Central memory CD8-positive, alpha-beta T cell (primary cell): ENCODE measurements around the gene F2RL1.
"Not testable (repeated sequence)": the region's sequence is repeated elsewhere in the genome, so short reads cannot be mapped to it uniquely, and the experiment has no call there.

ENCODE experiments used
- ATAC-seq: fragments of 150-1000 bp; cut with Tn5 transposase; replicated peaks from 2 replicates; pipeline ENCODE4 v1.10.0; 2022; ENCODE audit warnings: mild to moderate bottlenecking, moderate FRiP score, moderate number of reproducible peaks; ENCODE audit not compliant: poor library complexity, severe bottlenecking; ENCODE audit errors: extremely low read depth
- DNase-seq, 2 donors: peaks; one replicate each; pipeline ENCODE4 v3.0.0; 2021; ENCODE audit warnings: low spot score in 2 of 2
- H3K27ac Mint-ChIP-seq: one replicate; pipeline ENCODE4 v1.8.0; 2022; ENCODE audit warnings: low read depth, mild to moderate bottlenecking, moderate library complexity, mixed read lengths
- H3K27me3 Mint-ChIP-seq: one replicate; pipeline ENCODE4 v1.8.0; 2022; ENCODE audit warnings: mixed read lengths
- H3K36me3 Mint-ChIP-seq: one replicate; pipeline ENCODE4 v1.8.0; 2022; ENCODE audit warnings: mild to moderate bottlenecking, moderate library complexity, mixed read lengths; ENCODE audit not compliant: insufficient read depth
- H3K4me1 Mint-ChIP-seq: one replicate; pipeline ENCODE4 v1.8.0; 2022; ENCODE audit warnings: mixed read lengths
- H3K4me3 Mint-ChIP-seq: one replicate; pipeline ENCODE4 v1.8.0; 2022; ENCODE audit warnings: mild to moderate bottlenecking, moderate library complexity, mixed read lengths
- H3K9me3 Mint-ChIP-seq: one replicate; pipeline ENCODE4 v1.8.0; 2022; ENCODE audit warnings: mixed read lengths

F2RL1 gene, protein sequence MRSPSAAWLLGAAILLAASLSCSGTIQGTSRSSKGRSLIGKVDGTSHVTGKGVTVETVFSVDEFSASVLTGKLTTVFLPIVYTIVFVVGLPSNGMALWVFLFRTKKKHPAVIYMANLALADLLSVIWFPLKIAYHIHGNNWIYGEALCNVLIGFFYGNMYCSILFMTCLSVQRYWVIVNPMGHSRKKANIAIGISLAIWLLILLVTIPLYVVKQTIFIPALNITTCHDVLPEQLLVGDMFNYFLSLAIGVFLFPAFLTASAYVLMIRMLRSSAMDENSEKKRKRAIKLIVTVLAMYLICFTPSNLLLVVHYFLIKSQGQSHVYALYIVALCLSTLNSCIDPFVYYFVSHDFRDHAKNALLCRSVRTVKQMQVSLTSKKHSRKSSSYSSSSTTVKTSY

DNA sequence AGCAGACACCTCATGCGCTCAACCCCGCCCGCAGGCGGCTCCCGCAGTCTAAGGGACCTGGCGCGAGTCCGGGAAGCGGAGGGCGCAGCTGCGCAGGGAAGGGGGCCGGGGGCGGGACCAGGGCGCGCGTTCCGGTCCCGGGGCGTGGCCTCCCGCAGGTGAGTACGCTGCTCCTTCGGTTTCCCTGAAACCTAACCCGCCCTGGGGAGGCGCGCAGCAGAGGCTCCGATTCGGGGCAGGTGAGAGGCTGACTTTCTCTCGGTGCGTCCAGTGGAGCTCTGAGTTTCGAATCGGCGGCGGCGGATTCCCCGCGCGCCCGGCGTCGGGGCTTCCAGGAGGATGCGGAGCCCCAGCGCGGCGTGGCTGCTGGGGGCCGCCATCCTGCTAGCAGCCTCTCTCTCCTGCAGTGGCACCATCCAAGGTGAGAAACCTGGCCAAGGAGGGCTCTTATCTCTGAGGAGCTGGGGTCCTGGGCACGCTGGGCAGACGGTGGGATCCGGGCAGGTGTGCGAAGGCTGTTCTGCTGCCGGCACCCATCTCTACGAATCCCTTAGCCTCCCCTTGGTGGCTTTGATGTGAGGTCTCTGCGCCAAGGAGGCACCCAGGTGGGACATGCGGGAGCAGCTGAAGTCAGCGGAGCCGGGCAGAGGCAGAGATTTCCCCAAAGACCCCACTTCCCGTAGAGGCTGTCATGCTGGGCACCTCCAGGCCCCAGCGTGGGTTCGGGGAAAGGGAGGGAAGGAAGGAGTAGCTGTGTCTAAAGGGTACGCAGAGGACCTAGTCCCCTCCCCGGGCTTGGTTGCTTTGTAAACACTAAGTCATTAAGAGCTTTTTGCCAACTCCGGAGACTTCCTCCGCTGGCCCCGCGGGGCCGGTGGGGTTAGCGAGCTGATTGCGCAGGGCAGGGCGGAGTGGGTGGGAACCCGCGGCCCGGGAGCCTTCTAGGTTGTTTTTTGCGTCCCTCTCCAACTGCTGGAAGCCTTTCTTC is at the start of gene F2RL1:
Gene F2RL1 (plus strand): TSS at position 187 of the 988 bp plus-strand sequence. CDS start 153 bp downstream, at position 340.
- peak within 1 kb of the TSS; percentile 71 for H3K4me3 Mint-ChIP-seq
- H3K4me1 Mint-ChIP-seq = peaks cover 8% of the 10 kb centered on the region
- H3K27me3 Mint-ChIP-seq = peaks cover 70% of the 10 kb centered on the region
- DNase-seq (peak in 1 of 2 donors; percentile 13), ATAC-seq (peak; percentile 55)
- no peak within 1 kb of the TSS for H3K27ac Mint-ChIP-seq
- peaks cover 2% of the 10 kb centered on the region for H3K36me3 Mint-ChIP-seq
- no peaks in the 10 kb centered on the region for H3K9me3 Mint-ChIP-seq

DNA sequence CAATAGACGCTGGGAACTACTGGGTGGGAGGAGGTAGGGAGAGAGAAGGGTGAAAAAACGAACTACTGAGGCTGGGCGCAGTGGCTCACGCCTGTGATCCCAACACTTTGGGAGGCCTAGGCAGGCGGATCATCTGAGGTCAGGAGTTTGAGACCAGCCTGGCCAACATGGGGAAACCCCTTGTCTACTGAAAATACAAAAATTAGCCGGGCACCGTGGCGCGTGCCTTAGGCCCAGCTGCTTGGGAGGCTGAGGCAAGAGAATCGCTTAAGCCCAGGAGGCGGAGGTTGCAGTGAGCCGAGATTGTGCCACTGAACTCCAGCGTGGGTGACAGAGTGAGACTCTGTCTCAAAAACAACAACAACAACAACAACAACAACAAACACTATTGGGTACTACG is 47.8 kb upstream of the F2RL1 start:
- not testable (repeated sequence) for H3K36me3 Mint-ChIP-seq, H3K4me3 Mint-ChIP-seq, DNase-seq, H3K4me1 Mint-ChIP-seq, H3K27me3 Mint-ChIP-seq, ATAC-seq, H3K27ac Mint-ChIP-seq, H3K9me3 Mint-ChIP-seq

DNA sequence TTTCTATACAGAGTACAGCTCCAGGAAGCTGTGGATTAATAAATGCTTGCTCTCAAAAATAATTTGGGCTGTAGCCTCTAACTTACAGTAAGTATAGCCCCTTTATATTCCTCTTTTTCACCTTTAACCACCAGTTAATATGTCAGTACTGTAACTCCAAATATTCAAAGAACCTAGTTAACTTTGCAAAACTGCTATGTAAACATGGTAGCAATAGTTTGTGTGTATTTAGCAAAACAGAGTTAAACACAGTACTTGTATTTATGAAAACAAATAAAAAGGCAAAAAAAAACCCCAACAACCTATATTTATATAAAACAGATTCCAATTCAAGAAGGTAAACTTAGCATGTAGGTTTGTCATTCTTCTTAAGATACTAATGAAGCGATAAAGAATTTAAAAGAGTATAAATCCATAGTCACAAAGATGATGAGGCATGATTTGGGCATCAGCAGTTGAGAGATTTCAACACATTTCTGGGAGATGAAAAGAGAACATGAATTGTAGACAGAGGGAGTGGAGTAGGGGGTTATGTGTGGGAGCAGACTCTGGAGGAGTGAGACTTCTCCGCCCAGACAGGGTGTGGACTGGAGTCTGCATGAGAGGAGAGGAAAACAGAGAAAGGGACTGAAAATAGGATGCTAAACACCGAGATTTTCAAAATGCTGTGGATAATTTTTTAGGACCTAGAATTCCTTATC is 47.0 kb upstream of the F2RL1 start:
- ATAC-seq = no peak
- DNase-seq = no peak
- H3K36me3 Mint-ChIP-seq = peaks cover 3% of the 10 kb centered on the region
- H3K4me3 Mint-ChIP-seq = no peak overlapping the region
- H3K9me3 Mint-ChIP-seq = no peaks in the 10 kb centered on the region
- H3K27ac Mint-ChIP-seq = peak overlapping the region; percentile 11
- no peaks in the 10 kb centered on the region for H3K27me3 Mint-ChIP-seq
- no peaks in the 10 kb centered on the region for H3K4me1 Mint-ChIP-seq

DNA sequence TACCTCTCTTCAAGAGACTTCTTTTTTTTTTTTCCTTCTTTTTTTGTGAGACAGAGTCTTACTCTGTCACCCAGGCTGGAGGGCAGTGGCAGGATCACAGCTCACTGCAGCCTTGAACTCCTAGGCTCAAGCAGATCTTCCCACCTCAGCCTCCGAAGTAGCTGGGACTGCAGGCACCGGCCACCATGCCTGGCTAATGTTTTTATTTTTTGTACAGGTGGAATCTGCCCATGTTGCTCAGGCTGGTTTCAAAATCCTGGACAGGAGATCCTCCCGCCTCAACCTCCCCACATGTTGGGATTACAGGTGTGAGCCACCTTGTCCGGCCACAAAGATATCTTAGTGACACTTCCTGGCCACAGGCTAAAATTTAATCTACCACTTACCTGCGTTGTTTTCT is 42.9 kb upstream of the F2RL1 start:
- H3K36me3 Mint-ChIP-seq = peaks cover 3% of the 10 kb centered on the region
- no peak overlapping the region for H3K4me3 Mint-ChIP-seq
- ATAC-seq (no peak), DNase-seq (no peak)
- H3K9me3 Mint-ChIP-seq = no peaks in the 10 kb centered on the region
- no peak overlapping the region for H3K27ac Mint-ChIP-seq
- H3K4me1 Mint-ChIP-seq = no peaks in the 10 kb centered on the region
- no peaks in the 10 kb centered on the region for H3K27me3 Mint-ChIP-seq

DNA sequence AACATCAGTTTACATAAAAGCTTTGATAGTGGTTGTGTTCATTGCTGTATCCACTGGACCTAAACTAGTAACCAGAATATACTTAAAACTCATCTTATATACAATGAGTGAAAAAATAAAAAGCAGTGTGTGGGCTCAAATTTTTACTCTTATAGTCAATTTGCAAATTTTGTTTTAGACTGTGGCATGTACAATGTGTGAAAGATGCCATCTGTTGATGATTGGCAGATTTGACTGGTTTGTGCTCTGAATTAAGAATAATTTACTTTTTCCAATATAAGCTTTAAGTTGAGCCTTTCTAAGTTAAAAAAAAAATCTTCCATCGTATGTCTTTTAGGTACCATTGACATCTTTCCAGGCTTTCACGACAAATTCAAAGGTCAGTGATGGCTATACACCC is 42.4 kb upstream of the F2RL1 start:
- no peak for ATAC-seq
- no peaks in the 10 kb centered on the region for H3K4me1 Mint-ChIP-seq
- no peaks in the 10 kb centered on the region for H3K9me3 Mint-ChIP-seq
- no peak overlapping the region for H3K27ac Mint-ChIP-seq
- DNase-seq = no peak
- peaks cover 3% of the 10 kb centered on the region for H3K36me3 Mint-ChIP-seq
- H3K4me3 Mint-ChIP-seq = no peak overlapping the region
- H3K27me3 Mint-ChIP-seq = no peaks in the 10 kb centered on the region

DNA sequence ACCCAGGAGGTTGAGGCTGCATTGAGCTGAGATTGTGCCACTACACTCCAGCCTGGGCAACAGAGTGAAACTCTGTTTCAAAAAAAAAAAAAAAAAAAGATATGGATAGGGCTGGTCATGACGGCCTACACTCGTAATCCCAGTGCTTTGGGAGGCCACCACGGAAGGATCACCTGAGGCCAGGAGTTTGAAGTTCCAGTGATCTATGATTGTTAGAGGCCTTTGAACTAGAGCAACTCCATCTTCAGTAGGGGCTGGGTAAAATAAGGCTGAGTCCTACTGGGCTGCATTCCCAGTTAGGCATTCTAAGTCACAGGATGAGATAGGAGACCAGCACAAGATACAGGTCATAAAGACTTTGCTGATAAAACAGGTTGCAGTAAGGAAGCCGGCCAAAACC is 38.2 kb upstream of the F2RL1 start:
- H3K9me3 Mint-ChIP-seq, H3K4me1 Mint-ChIP-seq, DNase-seq, H3K36me3 Mint-ChIP-seq, H3K27ac Mint-ChIP-seq, ATAC-seq, H3K4me3 Mint-ChIP-seq, H3K27me3 Mint-ChIP-seq: not testable (repeated sequence)

DNA sequence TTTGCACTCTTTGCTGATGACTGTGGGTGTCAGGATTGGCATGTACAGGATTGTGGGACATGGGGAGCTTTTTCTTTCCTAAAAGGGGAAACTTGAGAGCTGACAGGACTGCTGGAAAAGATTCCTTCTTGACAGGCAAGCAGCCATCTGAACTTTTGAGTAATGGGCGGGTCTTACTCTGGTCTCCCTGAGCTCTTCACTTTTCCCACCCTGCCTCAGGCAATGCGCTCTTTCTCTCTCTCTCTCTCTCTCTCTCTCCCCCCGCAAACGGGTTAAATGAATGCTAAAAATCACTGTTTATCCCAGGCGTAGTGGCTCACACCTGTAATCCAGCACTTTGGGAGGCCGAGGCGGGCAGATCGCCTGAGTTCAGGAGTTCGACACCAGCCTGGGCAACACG is 37.1 kb upstream of the F2RL1 start:
- no peak overlapping the region for H3K27ac Mint-ChIP-seq
- DNase-seq = no peak
- no peaks in the 10 kb centered on the region for H3K27me3 Mint-ChIP-seq
- no peak for ATAC-seq
- H3K9me3 Mint-ChIP-seq = no peaks in the 10 kb centered on the region
- no peak overlapping the region for H3K4me3 Mint-ChIP-seq
- no peaks in the 10 kb centered on the region for H3K4me1 Mint-ChIP-seq
- no peaks in the 10 kb centered on the region for H3K36me3 Mint-ChIP-seq

DNA sequence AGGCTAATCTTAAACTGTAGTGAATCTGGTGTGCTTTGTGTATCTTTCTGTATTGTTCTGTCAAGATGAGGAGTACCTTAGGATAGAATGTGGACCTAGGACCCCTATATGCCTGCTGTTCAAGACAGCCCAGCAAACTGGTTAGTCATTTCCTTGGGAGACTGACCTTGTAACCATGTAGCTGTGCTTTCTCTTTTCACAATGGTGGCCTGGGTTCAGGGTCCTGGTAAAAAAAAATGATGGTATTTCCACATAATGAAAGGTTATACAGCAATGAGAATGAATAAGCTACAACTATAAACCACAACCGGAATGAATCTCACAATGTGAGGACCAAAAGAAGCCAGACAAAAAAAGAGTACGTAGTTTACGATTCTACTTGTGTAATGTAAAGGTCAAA is 36.4 kb upstream of the F2RL1 start:
- no peak for ATAC-seq
- no peaks in the 10 kb centered on the region for H3K27me3 Mint-ChIP-seq
- no peaks in the 10 kb centered on the region for H3K36me3 Mint-ChIP-seq
- H3K27ac Mint-ChIP-seq = no peak overlapping the region
- DNase-seq = no peak
- no peaks in the 10 kb centered on the region for H3K9me3 Mint-ChIP-seq
- H3K4me1 Mint-ChIP-seq = no peaks in the 10 kb centered on the region
- no peak overlapping the region for H3K4me3 Mint-ChIP-seq

DNA sequence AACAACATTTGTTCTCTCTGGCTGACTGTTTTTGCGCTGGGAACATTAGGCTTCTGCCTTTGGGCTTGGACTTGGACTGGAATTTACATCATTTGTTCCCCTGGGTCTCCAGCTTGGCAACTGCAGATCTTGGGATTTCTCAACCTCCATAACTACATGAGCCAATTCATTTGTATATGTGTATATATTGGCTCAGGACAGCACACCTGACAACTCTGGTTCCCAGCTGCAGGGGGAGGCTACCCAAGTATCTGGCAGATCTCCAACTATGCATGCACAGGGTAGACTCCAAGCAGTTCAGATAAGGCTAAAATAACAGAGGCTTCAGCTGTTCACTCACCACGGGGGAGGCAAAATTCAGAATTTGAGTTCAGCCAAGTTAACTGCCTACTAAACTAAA is 31.6 kb upstream of the F2RL1 start:
- Mint-ChIP-seq H3K27me3 (no peaks in the 10 kb centered on the region), H3K4me1 (peaks cover 13% of the 10 kb centered on the region), H3K36me3 (no peaks in the 10 kb centered on the region), H3K9me3 (no peaks in the 10 kb centered on the region), H3K4me3 (no peak overlapping the region), H3K27ac (no peak overlapping the region)
- no peak for ATAC-seq
- no peak for DNase-seq

DNA sequence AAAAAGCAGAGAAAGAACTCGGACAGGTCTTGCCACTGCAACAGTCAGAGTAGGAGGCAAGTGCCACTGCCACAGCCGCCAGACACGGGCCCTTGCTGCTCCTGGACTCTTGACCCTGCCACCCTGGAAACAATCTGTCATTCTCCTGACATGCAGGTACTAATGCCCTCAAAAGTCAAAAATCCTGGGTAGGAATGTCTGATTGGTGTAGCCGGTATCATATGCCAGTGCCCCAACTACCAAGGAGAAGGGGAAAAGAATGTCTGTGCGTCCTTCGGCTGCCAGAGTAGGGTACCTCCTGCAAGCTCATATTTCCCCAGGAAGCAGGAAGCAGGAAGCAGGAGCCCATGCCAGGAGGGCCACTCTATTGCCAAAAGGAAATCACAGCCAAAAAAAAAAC is 30.5 kb upstream of the F2RL1 start:
- DNase-seq = no peak
- H3K36me3 Mint-ChIP-seq = no peaks in the 10 kb centered on the region
- H3K27ac Mint-ChIP-seq = no peak overlapping the region
- H3K27me3 Mint-ChIP-seq = no peaks in the 10 kb centered on the region
- no peak overlapping the region for H3K4me3 Mint-ChIP-seq
- no peak for ATAC-seq
- H3K9me3 Mint-ChIP-seq = no peaks in the 10 kb centered on the region
- H3K4me1 Mint-ChIP-seq = peaks cover 13% of the 10 kb centered on the region

DNA sequence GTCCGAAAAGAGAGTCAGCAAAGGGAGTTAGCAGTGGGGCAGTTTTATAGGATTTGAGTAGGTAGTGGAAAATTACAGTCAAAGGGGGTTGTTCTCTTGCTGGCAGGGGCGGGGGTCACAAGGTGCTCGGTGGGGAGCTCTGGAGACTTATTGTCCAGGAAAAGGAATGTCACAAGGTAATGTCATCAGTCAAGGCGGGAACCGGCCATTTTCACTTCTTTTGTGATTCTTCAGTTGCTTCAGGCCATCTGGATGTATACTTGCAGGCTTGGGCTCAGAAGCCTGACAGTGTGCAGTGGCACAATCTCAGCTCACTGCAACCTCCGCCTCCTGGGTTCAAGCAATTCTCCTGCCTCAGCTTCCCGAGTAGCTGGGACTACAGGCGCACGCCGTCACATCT is 29.6 kb upstream of the F2RL1 start:
- H3K27ac Mint-ChIP-seq = not testable (repeated sequence)
- H3K4me1 Mint-ChIP-seq = peaks cover 13% of the 10 kb centered on the region

DNA sequence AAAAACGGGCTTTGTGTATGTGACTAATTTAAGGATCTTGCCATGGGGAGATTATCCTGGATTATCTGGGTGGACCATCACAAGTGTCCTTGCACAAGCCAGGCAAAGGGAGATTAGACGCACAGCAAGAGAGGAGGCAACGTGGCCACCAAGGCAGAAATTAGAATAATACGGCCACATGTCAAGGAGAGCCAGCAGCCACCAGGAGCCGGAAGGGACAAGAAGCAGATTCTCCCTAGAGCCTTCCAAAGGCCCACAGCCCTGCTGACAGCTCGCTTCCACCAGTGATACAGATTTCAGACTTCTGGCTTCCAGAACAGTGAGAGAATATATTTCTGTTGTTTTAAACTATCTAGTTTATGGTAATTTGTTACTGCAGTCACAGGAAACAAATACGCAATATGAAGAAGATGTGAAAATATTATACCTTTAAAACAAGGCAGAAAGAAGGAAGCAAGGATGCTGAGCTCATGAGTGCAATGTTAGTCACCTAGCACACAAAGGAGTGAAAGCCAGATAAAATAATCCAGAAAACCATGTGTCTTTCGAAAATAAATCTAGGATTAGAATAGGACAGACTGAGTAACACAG is 28.7 kb upstream of the F2RL1 start:
- DNase-seq (no peak), ATAC-seq (no peak)
- Mint-ChIP-seq H3K36me3 (no peaks in the 10 kb centered on the region), H3K4me3 (no peak overlapping the region), H3K27me3 (no peaks in the 10 kb centered on the region), H3K27ac (peak overlapping the region; percentile 64), H3K4me1 (peaks cover 13% of the 10 kb centered on the region), H3K9me3 (no peaks in the 10 kb centered on the region)

More for the DNA sequence above, 29.6 kb upstream of the F2RL1 start:
- H3K36me3 Mint-ChIP-seq, ATAC-seq, H3K4me3 Mint-ChIP-seq, DNase-seq, H3K27me3 Mint-ChIP-seq, H3K9me3 Mint-ChIP-seq: not testable (repeated sequence)
